ENCODE results near the gene PPP2R5D.
A peak's percentile ranks its signal among the peaks of the same experiment; 100 is the strongest.
"Not testable (repeated sequence)": the region's sequence is repeated elsewhere in the genome, so short reads cannot be mapped to it uniquely, and the experiment has no call there.

PPP2R5D gene

GRCh38 chr6:43033496-43034189 lies 49.3 kb downstream of the PPP2R5D start:
- no peak for ATAC-seq

- ATAC-seq, result no peak
Measured at GRCh38 chr6:43034190-43034525, 49.8 kb downstream of the PPP2R5D start.

GRCh38 chr6:43035495-43036194 lies 51.3 kb downstream of the PPP2R5D start:
- no peak for ATAC-seq

- ATAC-seq, result no peak
Measured at GRCh38 chr6:43036712-43037111, 52.3 kb downstream of the PPP2R5D start.

DNA sequence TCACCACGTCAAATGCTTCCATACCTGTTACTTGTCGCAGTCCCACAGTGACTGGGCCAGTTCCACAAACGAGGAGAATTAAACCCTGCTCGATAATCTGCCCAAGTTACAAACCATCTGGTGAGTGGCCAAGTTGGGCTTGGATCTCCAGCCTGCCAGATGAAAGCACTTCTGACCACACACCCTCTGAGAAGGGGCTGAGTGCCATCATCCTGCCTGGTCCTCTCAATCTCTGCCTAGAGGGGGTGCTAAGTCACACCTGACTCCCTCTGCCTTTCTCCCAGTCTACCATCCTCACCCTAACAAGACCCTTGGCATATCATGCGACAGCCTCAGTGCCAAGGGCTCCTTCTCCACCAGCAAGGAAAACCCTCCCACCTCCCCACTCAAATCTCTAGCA lies 52.8 kb downstream of the PPP2R5D start:
- ATAC-seq, result no peak

DNA sequence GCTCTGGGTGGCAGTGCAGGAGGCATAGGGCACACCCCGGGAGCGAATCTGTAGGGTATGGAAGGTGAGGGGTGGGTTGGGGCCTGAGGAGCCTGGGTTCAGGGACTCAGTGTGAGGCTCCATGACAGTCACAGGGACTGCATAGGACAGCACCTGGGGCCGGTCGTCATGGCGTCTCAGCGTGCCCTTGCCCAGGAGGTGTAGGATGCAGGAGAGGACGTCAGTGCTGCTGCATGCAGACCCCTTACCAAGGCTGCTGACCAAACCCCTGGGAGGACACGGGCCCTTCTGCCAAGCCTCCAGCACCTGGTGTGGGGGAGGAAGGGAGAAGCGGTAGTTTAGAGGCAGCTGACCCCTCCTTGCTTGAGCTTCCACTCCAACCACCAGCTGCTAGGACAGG lies 53.3 kb downstream of the PPP2R5D start:
- no peak for ATAC-seq

DNA sequence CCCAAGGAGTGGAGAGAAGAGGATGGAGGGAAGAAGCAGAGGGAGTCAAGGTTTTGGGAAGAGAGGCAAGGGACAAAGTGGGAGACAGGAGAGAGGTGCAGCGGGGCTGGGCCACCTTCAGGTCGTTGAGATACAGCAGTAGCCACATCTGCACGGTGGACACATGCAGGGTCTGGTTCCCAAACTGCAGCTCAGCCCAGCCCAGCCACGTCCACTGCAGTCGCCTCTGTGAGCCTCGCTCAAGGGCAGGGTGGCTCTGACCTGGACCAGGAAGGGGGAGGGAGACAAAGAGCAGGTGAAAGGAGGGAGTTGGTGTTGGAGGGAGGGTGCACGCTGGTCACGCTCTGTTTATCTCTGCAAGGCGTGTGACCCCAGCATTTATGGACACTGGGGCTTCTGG lies 54.4 kb downstream of the PPP2R5D start:
- no peak for ATAC-seq

- ATAC-seq, result no peak
Measured at GRCh38 chr6:43040542-43041257, 56.3 kb downstream of the PPP2R5D start.

DNA sequence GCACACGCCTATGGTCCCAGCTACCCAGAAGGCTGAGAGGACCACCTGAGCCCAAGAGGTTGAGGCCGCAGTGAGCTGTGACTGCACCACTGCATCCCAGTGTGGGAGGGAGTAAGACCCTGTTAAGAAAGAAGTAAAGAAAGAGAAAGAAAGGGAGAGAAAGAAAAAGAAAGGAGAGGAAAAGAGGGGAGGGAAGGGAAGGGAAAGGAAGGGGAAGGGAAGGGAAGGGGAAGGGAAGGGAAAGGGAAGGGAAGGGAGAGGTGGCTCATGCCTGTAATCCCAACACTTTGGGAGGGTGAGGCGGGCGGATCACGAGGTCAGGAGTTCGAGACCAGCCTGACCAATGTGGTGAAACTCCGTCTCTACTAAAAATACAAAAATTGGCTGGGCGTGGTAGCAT lies 57.1 kb downstream of the PPP2R5D start:
- ATAC-seq, result not testable (repeated sequence)

- no peak for ATAC-seq
Measured at GRCh38 chr6:43043310-43043709, 58.9 kb downstream of the PPP2R5D start.

DNA sequence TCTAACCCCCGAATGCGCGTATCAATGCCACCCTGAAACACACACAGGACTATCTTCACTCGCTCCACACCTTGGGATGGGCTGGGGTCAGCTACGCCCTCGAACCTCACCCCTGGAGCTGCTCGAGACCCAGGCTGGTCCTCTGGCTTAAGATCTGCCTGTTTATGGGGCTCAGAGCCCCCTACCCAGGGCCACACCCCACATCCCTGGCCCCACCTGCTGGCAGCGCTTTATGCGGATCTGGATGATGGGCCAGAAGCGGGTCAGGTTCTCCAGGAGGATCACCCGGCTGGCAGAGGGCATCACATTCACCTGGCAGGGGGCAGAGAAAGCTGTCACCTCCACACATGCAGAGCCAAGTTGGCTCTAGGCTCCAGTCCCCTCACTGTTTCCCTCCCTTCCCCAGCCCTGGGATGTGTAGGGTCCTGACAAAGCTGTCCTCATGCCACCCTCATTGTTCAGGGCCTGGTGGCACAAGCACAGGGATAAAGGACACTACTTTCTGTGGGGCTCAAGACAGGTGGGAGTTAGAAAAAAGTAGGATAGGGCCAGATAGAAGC lies 61.1 kb downstream of the PPP2R5D start:
- ATAC-seq, result no peak

GRCh38 chr6:43047998-43048397 lies 63.6 kb downstream of the PPP2R5D start:
- ATAC-seq, result no peak

DNA sequence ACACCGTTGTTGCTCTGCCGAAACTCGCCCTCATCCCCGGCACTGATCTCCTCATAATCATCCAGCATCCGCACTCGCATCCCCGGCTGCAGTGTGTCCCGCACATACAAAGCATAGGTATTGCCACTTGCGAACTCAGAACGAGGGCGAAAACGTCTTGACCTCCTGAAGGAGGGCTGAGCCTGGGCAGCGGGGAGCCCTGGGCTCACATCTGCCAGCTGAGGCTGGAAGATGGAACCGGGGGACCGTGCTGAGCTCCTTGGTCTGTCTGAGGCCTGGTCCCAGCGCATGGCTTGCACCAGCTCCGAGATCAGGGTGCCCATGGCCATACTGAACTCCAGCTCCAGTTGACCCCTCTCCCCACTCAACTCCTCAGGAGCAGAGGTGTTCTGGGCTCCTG lies 66.6 kb downstream of the PPP2R5D start:
- no peak for ATAC-seq

DNA sequence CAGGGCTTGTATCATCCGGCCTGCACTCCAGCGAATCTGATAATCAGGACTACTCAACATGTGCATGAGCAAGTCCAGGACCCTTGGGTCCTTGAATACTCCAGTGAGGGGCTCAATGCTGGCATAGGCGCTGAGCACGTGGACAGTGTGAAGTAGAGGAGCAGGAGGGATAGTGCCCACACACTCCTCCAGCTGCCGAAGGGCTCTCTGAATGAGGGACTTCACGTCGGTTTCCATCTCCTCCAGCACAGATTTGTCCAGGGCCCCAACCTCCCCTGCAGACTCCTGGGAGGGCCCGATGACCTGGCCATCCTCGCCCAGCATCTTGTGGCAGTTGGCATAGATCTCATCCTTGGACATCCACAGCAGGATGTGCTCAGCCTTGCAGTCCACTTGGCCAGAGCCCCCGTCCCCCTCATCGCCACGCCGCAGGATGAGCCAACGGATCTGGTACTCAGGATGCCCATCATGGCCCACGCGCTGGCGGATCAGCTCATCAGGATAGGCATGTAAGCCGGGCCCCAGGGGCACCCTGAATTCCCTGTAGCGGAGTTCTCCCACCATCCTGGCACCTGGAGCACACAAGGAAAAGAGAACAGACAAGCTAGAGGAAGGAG lies 68.0 kb downstream of the PPP2R5D start:
- ATAC-seq, result no peak

DNA sequence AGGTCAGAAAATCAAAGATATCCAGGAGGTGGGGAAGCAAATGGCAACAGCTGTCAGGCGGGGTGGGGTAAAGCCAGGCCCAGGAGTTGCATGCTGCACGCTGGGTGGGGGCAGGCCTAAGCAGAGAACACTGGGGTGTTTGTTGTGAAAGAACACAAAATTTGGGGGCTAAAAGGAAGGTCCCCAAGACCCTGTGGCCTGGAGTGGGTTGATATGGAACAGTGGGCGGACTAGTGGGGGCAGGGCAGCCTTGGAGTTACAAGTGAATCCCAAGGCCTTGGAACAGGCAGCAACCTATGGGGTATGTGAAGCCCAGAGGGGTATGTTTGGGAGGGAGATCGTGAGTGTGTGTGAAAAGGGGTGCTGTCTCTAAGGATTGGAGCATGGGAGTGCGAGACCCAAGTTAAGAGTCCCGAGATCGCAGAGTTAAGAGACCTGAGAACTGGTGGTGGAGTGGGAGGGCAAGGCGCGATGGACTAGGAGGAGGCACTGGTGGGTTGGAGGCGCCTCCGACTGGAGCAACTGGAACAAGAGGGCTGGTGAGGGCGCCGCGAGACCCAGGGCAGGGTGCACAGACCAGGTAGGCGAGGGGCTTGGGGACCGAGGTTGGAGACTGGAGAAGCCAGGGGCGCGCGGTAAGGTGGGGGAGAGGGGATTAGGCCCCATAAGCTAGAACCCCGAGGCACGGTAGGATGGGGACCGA lies 68.6 kb downstream of the PPP2R5D start:
- ATAC-seq, result peak; percentile 6

DNA sequence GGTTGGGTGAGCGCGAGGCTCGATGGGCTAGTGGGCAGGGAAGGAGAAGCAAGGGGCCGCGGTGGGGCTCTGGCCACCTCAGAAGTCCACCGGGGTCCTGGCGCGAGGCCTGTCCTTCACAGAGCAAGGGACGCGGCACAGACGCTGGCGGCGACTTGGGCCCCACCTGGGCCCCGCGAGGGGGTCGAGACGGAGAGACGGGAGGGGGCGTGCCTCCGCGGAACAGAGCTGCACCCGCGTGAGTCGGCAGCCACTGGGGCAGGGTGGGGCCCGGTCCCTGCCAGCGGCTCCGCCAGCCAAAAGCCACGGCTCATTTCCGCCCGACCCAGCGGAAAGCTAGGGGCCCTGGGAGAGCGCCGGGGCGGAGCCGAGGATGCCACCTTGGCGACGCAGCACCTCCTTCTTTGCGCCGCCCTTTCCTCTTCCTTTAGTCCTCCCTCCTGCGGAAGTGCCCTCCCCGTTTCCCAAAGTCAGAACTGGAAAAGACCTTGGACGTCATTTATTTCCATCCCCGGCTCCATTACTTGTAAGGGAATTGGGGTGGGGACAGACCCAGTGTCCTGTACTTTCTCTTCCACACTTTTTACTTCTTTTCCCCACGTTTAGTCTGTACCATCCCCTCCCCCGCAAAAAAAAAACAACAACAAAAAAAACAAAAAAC lies 69.3 kb downstream of the PPP2R5D start, which contains the start of gene CUL7:
CUL7 (minus strand) TSS at position 307 of the 661 bp plus-strand sequence. CDS start 1,063 bp downstream, outside the sequence.
- peak; percentile 99 to 100 for ATAC-seq

DNA sequence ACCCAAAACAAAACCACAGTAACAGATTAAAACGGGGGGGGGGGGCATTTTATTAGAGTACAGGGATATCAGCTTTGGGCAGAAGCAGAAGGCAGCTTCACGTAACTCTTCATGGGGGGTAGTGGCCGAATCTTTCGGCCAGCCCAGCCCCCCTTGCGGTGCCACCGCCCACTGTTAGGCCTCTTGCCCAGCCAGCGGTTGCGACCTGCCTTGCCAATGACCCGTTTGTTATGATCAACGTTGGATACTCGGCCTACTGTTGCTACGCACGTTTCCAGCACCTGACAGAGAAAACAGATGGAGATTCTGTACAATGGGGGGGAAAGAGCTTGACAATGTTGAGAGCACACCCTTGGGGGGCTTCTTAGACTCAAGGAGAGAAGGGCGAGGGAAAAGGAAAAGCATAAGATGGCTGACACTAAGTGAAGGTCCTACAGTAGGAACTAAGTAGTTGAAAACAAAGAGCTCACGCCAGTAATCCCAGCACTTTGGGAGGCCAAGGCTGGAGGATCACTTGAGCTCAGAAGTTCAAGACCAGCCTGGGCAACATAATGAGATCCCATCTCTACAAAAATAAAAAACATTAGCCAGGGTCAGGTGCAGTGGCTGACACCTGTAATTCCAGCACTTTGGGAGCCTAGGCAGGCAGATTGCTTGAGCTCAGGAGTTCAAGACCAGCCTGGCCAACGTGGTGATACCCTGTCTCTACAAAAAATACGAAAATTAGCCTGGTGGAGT lies 70.0 kb downstream of the PPP2R5D start:
- ATAC-seq, result no peak

DNA sequence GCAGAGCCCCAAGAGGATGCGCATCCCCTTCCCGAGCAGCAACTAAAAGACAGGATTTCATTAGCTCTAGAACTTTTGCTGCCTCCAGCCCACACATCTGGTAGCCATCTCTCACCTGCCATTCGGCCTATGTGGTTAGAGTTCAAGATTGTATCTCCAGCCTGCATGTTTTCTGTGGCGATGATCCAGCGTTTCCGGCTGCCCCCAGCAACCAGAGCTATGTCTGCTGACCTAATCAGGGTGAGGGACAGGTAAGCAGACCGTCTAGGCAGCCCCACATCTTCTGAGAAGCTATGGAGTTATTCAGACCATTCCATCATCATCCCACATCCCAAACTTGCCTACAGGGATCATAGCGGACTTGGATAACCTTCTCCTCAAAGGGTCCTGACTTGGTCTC lies 71.6 kb downstream of the PPP2R5D start:
- ATAC-seq, result no peak

- ATAC-seq, result no peak
Measured at GRCh38 chr6:43058531-43058930, 74.2 kb downstream of the PPP2R5D start.

DNA sequence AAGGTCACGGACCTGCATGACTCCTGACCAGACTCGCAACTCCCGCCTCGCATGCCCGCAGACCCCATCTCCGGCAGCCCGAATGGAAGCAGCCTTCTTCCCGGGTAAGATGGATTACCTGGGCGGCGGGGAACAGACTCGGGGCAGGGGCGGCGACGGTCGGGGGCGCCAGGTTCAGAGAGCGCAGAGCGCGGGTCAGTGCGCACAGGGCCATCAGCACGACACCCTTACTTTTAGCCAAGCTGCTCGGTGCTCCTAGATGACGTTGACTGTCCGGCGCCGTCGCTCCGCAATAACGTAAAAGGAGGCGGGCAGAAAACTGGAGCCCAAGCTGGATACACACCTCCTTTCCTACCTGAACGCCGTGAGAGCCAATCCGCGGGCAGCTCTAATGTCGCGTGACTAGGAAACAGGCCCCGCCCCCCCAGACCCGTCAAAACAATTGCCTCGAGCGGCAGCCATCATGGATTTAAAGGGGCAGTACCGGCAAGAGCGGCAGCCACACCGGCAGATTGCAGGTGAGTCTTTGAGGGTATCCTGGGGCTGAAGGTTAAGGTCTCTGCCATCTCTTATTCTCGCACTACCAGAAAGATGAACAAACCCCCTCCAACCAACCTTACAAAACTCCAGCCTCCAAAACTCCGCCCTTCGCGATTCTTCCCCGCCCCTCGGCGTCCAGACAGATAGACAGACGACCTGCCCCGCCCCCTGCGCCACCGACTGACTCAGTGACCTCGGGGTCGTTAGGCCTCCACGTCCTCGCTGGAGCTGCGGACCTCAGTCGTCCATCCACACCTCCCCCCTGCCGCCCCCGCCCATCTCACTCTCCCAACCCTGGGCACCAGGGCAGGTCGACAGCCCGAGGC lies 75.0 kb downstream of the PPP2R5D start, which contains the start of the genes KLC4 and MRPL2:
KLC4 (plus strand) TSS at position 464 of the 866 bp plus-strand sequence. CDS start 1,705 bp downstream, outside the sequence.
MRPL2 (minus strand) TSS at position 267 of the 866 bp plus-strand sequence; CDS start at position 214, 53 bp downstream.
- peak; percentile 95 to 96 for ATAC-seq

All from activated CD4-positive, CD25-positive, alpha-beta regulatory T cell treated with anti-CD3 and anti-CD28 coated beads, Interleukin-2, amount 50 U/mL, for 24 hours (primary cell).